ENCODE measurements around the gene MESD. TPM values are rescaled to one million over a fixed set of nuclear protein-coding genes. Genes with fewer than 3 reads are reported as not detected.

The MESD gene
- total and polyA plus RNA-seq, 7 donors, result 4.6 to 9.4 (median 7.0) TPM

DNA sequence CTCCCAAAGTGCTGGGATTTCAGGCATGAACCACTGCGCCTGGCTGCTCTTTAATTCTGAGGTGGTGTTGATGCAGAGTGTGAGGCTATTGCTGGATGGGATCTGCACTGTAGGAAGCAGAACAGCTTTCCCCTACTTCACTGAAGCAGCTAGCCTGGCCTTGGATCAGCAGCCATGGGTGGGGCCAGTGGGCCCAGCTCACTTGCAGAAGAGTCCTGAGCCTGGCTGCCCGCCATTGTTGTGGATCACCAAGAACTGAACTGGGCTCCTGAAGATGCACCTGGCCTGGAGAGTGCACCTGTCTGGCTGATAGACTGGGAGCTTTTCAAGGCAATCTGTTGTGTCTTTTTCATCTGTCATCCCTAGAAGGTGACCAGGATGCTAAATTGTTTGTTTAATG, 23.0 kb upstream of the MESD start:
- TF ChIP-seq, protein P1, sequence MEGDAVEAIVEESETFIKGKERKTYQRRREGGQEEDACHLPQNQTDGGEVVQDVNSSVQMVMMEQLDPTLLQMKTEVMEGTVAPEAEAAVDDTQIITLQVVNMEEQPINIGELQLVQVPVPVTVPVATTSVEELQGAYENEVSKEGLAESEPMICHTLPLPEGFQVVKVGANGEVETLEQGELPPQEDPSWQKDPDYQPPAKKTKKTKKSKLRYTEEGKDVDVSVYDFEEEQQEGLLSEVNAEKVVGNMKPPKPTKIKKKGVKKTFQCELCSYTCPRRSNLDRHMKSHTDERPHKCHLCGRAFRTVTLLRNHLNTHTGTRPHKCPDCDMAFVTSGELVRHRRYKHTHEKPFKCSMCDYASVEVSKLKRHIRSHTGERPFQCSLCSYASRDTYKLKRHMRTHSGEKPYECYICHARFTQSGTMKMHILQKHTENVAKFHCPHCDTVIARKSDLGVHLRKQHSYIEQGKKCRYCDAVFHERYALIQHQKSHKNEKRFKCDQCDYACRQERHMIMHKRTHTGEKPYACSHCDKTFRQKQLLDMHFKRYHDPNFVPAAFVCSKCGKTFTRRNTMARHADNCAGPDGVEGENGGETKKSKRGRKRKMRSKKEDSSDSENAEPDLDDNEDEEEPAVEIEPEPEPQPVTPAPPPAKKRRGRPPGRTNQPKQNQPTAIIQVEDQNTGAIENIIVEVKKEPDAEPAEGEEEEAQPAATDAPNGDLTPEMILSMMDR (IDR thresholded peaks at IDR 0.05), result no peak
- Histone ChIP-seq H3K4me1 (peaks cover 6% of the 10 kb centered on the region), H3K9me3 (no peaks in the 10 kb centered on the region), H3K27me3 (ENCODE audit: insufficient read depth in 3 of 3, low read length in 2 of 3) (no peaks in the 10 kb centered on the region), H3K27ac (no peak overlapping the region), H3K36me3 (ENCODE audit: insufficient read depth in 1 of 2, low read depth in 1 of 2) (no peaks in the 10 kb centered on the region), H3K4me3 (no peak overlapping the region)
- WGBS, 3 donors, result 89 to 98% (median 90%) methylated on average over 2 of the region's 2 CpGs
- DNase-seq, result no peak
- intact Hi-C loops (cut with DNase I), result no loop called here
- no peak for ATAC-seq

DNA sequence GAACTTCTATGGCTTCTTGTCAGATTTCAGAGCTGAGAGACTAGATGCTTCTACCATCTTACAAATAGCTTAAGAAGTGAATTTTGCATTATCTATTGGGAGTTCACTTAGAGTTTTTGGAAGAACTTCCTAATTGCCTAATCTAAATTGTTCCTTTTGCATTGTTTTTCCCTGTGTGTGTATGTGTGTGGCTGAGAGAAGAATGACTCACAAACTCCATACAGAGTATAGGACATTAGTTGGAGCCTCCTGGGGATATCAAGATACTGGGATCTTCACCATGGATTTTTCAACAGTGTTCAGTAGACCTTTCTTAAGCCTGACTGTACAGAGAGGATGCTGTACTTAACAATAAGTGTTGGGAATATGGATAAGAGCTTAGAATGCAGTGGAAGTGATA, 22.0 kb upstream of the MESD start:
- peaks cover 5% of the 10 kb centered on the region for H3K4me1 ChIP-seq
- no peak overlapping the region for H3K4me3 ChIP-seq
- no peak for ATAC-seq
- TF ChIP-seq, protein P1 (IDR thresholded peaks at IDR 0.05), result no peak
- H3K36me3 ChIP-seq (ENCODE audit: insufficient read depth in 1 of 2, low read depth in 1 of 2), result no peaks in the 10 kb centered on the region
- no peak for DNase-seq
- no peaks in the 10 kb centered on the region for H3K27me3 ChIP-seq (ENCODE audit: insufficient read depth in 3 of 3, low read length in 2 of 3)
- no peaks in the 10 kb centered on the region for H3K9me3 ChIP-seq
- intact Hi-C loops (cut with DNase I), result no loop called here
- no peak overlapping the region for H3K27ac ChIP-seq

DNA sequence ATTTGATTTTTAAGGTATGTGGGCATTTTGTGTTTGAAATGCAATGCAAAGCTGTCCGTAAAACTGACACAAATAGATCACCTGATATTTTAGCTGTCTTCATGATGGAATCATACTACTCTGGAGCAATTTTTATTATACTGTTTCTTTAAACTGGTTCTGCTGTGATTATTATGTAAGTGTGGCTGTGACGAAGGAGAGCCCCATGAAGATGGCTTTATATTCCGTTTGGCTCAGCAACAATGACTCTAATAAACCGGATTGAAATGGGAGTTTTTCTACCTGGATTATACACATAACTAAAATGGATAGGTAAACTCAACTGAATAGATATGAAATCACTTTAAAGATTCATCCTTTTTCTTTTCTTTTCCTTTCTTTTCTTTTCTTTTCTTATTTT, 20.5 kb upstream of the MESD start:
- Histone ChIP-seq H3K4me3 (no peak overlapping the region), H3K27me3 (ENCODE audit: insufficient read depth in 3 of 3, low read length in 2 of 3) (peaks cover 0 to under 1% (median 0%) of the 10 kb centered on the region in 3 donors), H3K4me1 (no peaks in the 10 kb centered on the region), H3K27ac (no peak overlapping the region), H3K9me3 (no peaks in the 10 kb centered on the region), H3K36me3 (ENCODE audit: insufficient read depth in 1 of 2, low read depth in 1 of 2) (no peaks in the 10 kb centered on the region)
- no peak for ATAC-seq
- DNase-seq, result no peak
- intact Hi-C loops (cut with DNase I), result no loop called here
- 77 to 81% (median 77%) methylated on average over 4 of the region's 4 CpGs for WGBS, 3 donors
- TF ChIP-seq, protein P1 (IDR thresholded peaks at IDR 0.05), result no peak

DNA sequence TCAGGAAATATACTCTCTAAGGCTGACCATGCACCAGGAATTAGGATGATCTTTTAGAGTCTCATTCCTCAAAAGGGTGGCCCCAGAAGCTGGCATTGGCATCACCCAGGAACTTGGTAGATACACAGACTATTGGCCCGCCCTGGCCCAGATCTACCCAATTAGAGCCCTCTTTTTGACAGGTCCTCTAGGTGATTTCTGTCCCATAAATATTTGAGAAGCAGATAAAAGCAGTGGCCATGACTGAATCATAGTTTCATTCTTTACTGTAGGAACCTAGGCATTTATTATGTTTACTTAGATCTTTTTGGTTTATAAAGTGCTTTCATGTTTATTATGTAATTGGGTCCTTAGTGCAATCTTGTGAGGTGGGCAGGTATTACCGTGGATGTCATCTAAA, 18.7 kb upstream of the MESD start:
- intact Hi-C loops (cut with DNase I), result no loop called here
- DNase-seq (no peak), ATAC-seq (no peak)
- no peaks in the 10 kb centered on the region for H3K9me3 ChIP-seq
- no peaks in the 10 kb centered on the region for H3K36me3 ChIP-seq (ENCODE audit: insufficient read depth in 1 of 2, low read depth in 1 of 2)
- H3K4me1 ChIP-seq, result peaks cover 3% of the 10 kb centered on the region
- H3K27ac ChIP-seq, result no peak overlapping the region
- TF ChIP-seq, protein P1 (IDR thresholded peaks at IDR 0.05), result no peak
- peaks cover 0 to 18% (median 0%) of the 10 kb centered on the region in 3 donors for H3K27me3 ChIP-seq (ENCODE audit: insufficient read depth in 3 of 3, low read length in 2 of 3)
- 94 to 97% (median 96%) methylated on average over 2 of the region's 2 CpGs for WGBS, 3 donors
- H3K4me3 ChIP-seq, result no peak overlapping the region

DNA sequence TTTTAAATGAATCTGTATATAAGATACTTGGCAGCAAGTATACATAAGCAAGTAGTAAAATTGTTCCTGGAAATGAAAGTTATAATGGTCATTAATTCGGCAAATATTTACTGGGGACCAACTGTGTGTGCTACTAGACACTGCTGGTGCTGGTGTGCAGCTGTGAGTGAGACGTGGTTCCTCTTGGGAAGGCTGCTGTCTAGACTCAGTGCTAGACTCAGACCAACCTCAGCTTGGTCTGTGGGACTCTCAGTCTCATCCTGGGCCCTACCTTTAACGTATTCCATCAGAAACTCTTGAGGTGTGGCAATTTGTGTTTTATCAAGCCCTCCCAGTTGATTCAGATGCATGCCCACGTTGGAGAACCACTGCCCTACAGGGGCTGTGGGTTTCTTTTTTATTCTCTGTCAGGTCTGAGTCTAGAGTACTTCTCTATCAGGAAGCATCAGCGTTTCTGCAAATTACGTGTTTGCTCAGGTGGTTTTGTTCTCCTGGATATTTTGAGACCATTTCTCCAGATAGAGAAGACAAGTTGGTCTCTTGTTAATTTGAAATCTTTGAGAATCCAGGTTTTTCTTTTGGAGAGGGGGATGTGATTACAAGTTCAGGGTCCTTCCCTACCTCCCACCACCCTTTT, 17.9 kb upstream of the MESD start:
- ATAC-seq, result no peak
- Histone ChIP-seq H3K36me3 (ENCODE audit: insufficient read depth in 1 of 2, low read depth in 1 of 2) (no peaks in the 10 kb centered on the region), H3K27me3 (ENCODE audit: insufficient read depth in 3 of 3, low read length in 2 of 3) (peaks cover 0 to 25% (median 1%) of the 10 kb centered on the region in 3 donors), H3K9me3 (no peaks in the 10 kb centered on the region), H3K27ac (no peak overlapping the region), H3K4me3 (no peak overlapping the region), H3K4me1 (peaks cover 3% of the 10 kb centered on the region)
- WGBS, 3 donors, result 74 to 81% (median 75%) methylated on average over 6 of the region's 6 CpGs
- intact Hi-C loops (cut with DNase I), result no loop called here
- no peak for DNase-seq
- TF ChIP-seq, protein P1 (IDR thresholded peaks at IDR 0.05), result no peak
